K562 (cell line): Measurements from ENCODE around the gene NDUFA13. TPM values are rescaled to one million over a fixed set of nuclear protein-coding genes. Genes with fewer than 3 reads are reported as not detected.

Experiments used
- ATAC-seq: fragments of 200-7000 bp; cut with Tn5 transposase; 3 replicates; pipeline ENCODE4 v1.9.1; 2020; ENCODE audit warnings: moderate library complexity
- BruUV-seq: library from RNA; stranded (reverse); fragments of 400-500 nt; replicated peaks from 2 replicates; lab custom pipeline; 2021; lab: Mats Ljungman, UMichigan
- CTCF ChIA-PET: fragments of 300-600 bp; formaldehyde crosslinking; extraction: SDS; loops from one replicate; lab custom pipeline; 2021; ENCODE audit warnings: low intra/inter-chr PET ratio; lab: Yijun Ruan, JAX
- POLR2A ChIA-PET: fragments of 300-600, 350-650 bp; sonication (Branson Sonifier 250); formaldehyde crosslinking; extraction: SDS; loops from one replicate; lab custom pipeline; 2021; ENCODE audit warnings: antibody characterized with exemption, inconsistent platforms; lab: Yijun Ruan, JAX
- DNase-seq, 4 experiments: peaks; one replicate each; pipeline versions ENCODE4 v3.0.0 to v3.0.0-alpha.2; 2011 to 2018; ENCODE audit warnings: low spot score in 3 of 4, mixed read lengths in 3 of 4; ENCODE audit errors: extremely low read depth in 1 of 4
- FAIRE-seq: peaks from 2 replicates; lab custom pipeline; 2011; peaks lifted over from hg19 to GRCh38; lab: Jason Lieb, UNC
- H2AFZ ChIP-seq: 2 replicates; pipeline ENCODE4 v1.6.0; 2011; ENCODE audit warnings: low read depth, low read length, control low read depth, inconsistent platforms
- H3K27ac ChIP-seq: fragments of 200-600 bp; 3 replicates; pipeline ENCODE4 v1.8.0; 2011; ENCODE audit warnings: low read depth, mild to moderate bottlenecking, control low read depth, inconsistent platforms, low read length, moderate library complexity, mixed read lengths; ENCODE audit errors: extremely low read depth
- H3K27me3 ChIP-seq, 2 experiments: fragments of 300-600 bp in 1 of 2; 2 replicates in 1 of 2; 3 replicates in 1 of 2; pipeline versions ENCODE4 v1.6.0 to v1.8.0; 2011; ENCODE audit warnings: inconsistent platforms in 2 of 2, low read length in 2 of 2, mild to moderate bottlenecking in 1 of 2, mixed read lengths in 1 of 2, moderate library complexity in 1 of 2; ENCODE audit not compliant: control insufficient read depth in 2 of 2, insufficient read depth in 2 of 2
- H3K36me3 ChIP-seq: fragments of 300-600 bp; 3 replicates; pipeline ENCODE4 v1.8.0; 2011; ENCODE audit warnings: mild to moderate bottlenecking, low read length, inconsistent platforms; ENCODE audit not compliant: control insufficient read depth, insufficient read depth
- H3K4me1 ChIP-seq, 2 experiments: fragments of 200-600 bp in 1 of 2; replicated peaks in 1 of 2; 2 replicates in 1 of 2; 3 replicates in 1 of 2; pipeline versions ENCODE4 v1.5.1 to v1.8.0; 2011; ENCODE audit warnings: inconsistent platforms in 2 of 2, low read length in 2 of 2, mild to moderate bottlenecking in 1 of 2, mixed read lengths in 1 of 2, moderate library complexity in 1 of 2; ENCODE audit not compliant: control insufficient read depth in 2 of 2, insufficient read depth in 2 of 2
- H3K4me2 ChIP-seq: 2 replicates; pipeline ENCODE4 v1.6.1; 2011; ENCODE audit warnings: low read length, control low read depth, inconsistent platforms, mixed read lengths; ENCODE audit not compliant: insufficient read depth
- H3K4me3 ChIP-seq: fragments of 200-600 bp; sonication (generic), shearing (Covaris generic); 2 replicates; pipeline ENCODE4 v1.5.1; 2016; ENCODE audit warnings: control low read depth, inconsistent platforms
- H3K79me2 ChIP-seq: fragments of 200-600 bp; 3 replicates; pipeline ENCODE4 v1.8.0; 2011; ENCODE audit warnings: low read length, inconsistent platforms; ENCODE audit not compliant: control insufficient read depth, insufficient read depth
- H3K9ac ChIP-seq, 2 experiments: 2 replicates each; pipeline versions ENCODE4 v1.6.0 to v1.6.1; 2011; ENCODE audit warnings: low read depth in 2 of 2, low read length in 2 of 2, control low read depth in 1 of 2, inconsistent platforms in 1 of 2, mild to moderate bottlenecking in 1 of 2, mixed read lengths in 1 of 2; ENCODE audit not compliant: insufficient read depth in 1 of 2
- H3K9me1 ChIP-seq: one replicate; pipeline ENCODE4 v1.6.0; 2011; ENCODE audit warnings: inconsistent platforms, mild to moderate bottlenecking, low read length, moderate library complexity; ENCODE audit not compliant: control insufficient read depth, insufficient read depth
- H3K9me3 ChIP-seq: replicated peaks from 2 replicates; pipeline ENCODE4 v1.5.1; 2011; ENCODE audit warnings: low read depth, low read length, inconsistent platforms; ENCODE audit not compliant: control insufficient read depth, insufficient read depth
- H4K20me1 ChIP-seq: replicated peaks from 2 replicates; pipeline ENCODE4 v1.6.1; 2011; ENCODE audit warnings: low read length, inconsistent platforms, mixed read lengths; ENCODE audit not compliant: control insufficient read depth, insufficient read depth
- E2F3 ChIP-seq: fragments of 250-450 bp; sonication (Bioruptor Pico); IDR thresholded peaks from 2 replicates; pipeline ENCODE4 v1.4.0; 2020; ENCODE audit warnings: mild to moderate bottlenecking
- ELF1 ChIP-seq: fragments of 200-800 bp; sonication (Bioruptor generic); IDR thresholded peaks from 2 replicates; pipeline ENCODE4 v1.6.1; 2016; ENCODE audit warnings: missing genetic modification characterization, missing compliant biosample characterization
- NFE2L1 ChIP-seq: fragments of 450-650 bp; IDR thresholded peaks from 2 replicates; pipeline ENCODE4 v1.6.1; 2016; ENCODE audit warnings: missing genetic modification characterization, low read depth, mild to moderate bottlenecking, missing compliant biosample characterization, moderate library complexity, borderline replicate concordance
- SRSF3 ChIP-seq: fragments of 200-400 bp; formaldehyde crosslinking; IDR thresholded peaks from 2 replicates; pipeline ENCODE4 v1.6.1; 2016; ENCODE audit warnings: mild to moderate bottlenecking, low read length, moderate library complexity; ENCODE audit not compliant: insufficient read depth
- WGBS: fragments of 100-300 bp; shearing (Covaris generic); methylation state at CpG from one replicate; pipeline ENCODE4 v1.1.6; 2016; ENCODE audit warnings: low coverage, mixed read lengths; ENCODE audit not compliant: insufficient coverage; ENCODE audit errors: missing lambda C conversion rate; 5-methylcytosine and 5-hydroxymethylcytosine counted together
- in situ Hi-C: fragments of 300-500 bp; cut with MboI; formaldehyde crosslinking; loops from 4 replicates; pipeline ENCODE4 v1.15.0; 2018; ENCODE audit warnings: inconsistent platforms, mixed read lengths
- intact Hi-C: fragments of 100-400 bp; cut with micrococcal nuclease; formaldehyde crosslinking; loops from 2 replicates; pipeline ENCODE4 v1.14.2; 2022
- polyA plus RNA-seq, 8 experiments: library from polyadenylated mRNA; depleted of rRNA in 4 of 8; stranded (reverse) in 5 of 8; unstranded in 3 of 8; fragments of >200 nt; fragmentation: Nextera tagmentation in 2 of 8; fragmentation: Illumina TruSeq in 1 of 8; extraction: Ambion mirVana in 2 of 8; extraction: Trizol in 1 of 8; gene quantifications; 2 replicates each; pipeline versions ENCODE4 v1.2.1 to v1.2.3, GENCODE V29; 2011 to 2014; ENCODE audit warnings: inconsistent platforms in 1 of 8, missing spikeins in 1 of 8
- total RNA-seq, 7 experiments: library from RNA; depleted of rRNA in 6 of 7; stranded (reverse); fragments of >200 nt in 6 of 7; fragmentation: Illumina TruSeq in 2 of 7; extraction: Trizol in 2 of 7; gene quantifications; 2 replicates each; pipeline versions ENCODE4 v1.2.1 to v1.2.3, GENCODE V29; 2011 to 2021; ENCODE audit warnings: low replicate concordance in 1 of 7
- TF ChIP-seq, protein P1 (sequence below), 2 experiments: fragments of 450-650 bp; conservative IDR thresholded peaks; 2 replicates each; pipeline ENCODE4 v1.6.1; 2017; ENCODE audit warnings: mild to moderate bottlenecking in 2 of 2, moderate library complexity in 2 of 2

Gene NDUFA13
- total and polyA plus RNA-seq, 9 of the 15 experiments (the other 6 are each of a cell fraction or from before 2014, with no cell fraction given): 146 to 596 (median 429) TPM

DNA sequence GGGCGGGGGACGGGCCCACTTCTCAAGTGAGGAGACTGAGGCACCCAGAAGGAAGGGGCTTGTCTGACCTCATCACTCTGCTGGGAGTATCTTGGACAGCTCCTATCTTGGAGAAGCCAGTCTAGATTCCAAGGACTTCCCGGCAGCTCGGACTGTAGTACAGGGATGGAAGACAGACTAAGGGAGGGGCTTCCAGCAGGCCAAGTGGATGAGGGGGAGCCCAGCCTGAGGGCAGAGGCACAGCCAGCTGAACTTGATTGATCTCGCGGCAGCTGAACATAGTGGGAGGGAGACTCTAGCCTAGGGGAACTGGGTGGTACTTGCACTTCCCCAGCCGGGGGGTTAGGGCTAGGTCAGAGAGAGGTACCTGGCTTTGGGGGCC lies 22.8 kb downstream of the NDUFA13 start:
- no peaks in the 10 kb centered on the region; the same call in 1 of the 2 replicates for H3K9me3 ChIP-seq
- WGBS: 81% methylated on average over 7 of the region's 7 CpGs
- no peaks in the 10 kb centered on the region for H3K79me2 ChIP-seq
- no peak overlapping the region for H2AFZ ChIP-seq
- H4K20me1 ChIP-seq: no peaks in the 10 kb centered on the region
- H3K4me3 ChIP-seq: no peak overlapping the region
- H3K4me1 ChIP-seq: peaks cover 2 to 58% of the 10 kb centered on the region in 2 experiments; a peak in 2 of 5 replicates
- no TSS peak for BruUV-seq
- no peak overlapping the region for H3K9ac ChIP-seq
- ATAC-seq (no peak), FAIRE-seq (no peak), DNase-seq (no peak)
- no peaks in the 10 kb centered on the region for H3K36me3 ChIP-seq
- no peak overlapping the region for H3K27ac ChIP-seq
- ChIA-PET CTCF (no interaction called here), POLR2A (no interaction called here)
- TF ChIP-seq, protein P1, sequence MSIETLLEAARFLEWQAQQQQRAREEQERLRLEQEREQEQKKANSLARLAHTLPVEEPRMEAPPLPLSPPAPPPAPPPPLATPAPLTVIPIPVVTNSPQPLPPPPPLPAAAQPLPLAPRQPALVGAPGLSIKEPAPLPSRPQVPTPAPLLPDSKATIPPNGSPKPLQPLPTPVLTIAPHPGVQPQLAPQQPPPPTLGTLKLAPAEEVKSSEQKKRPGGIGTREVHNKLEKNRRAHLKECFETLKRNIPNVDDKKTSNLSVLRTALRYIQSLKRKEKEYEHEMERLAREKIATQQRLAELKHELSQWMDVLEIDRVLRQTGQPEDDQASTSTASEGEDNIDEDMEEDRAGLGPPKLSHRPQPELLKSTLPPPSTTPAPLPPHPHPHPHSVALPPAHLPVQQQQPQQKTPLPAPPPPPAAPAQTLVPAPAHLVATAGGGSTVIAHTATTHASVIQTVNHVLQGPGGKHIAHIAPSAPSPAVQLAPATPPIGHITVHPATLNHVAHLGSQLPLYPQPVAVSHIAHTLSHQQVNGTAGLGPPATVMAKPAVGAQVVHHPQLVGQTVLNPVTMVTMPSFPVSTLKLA (conservative IDR thresholded peaks at IDR 0.05): no peak
- no peak for TF ChIP-seq ELF1 (tag)
- no peak for TF ChIP-seq E2F3 (CRISPR knock-in tag)
- no peak for TF ChIP-seq SRSF3
- no peak for TF ChIP-seq NFE2L1 (tag)
- in situ Hi-C loops: loop anchor here (25.0 kb wide), 1 partner anchor 99 kb away; the partner anchor contains the start of genes GMIP and LPAR2
- no peaks in the 10 kb centered on the region for H3K9me1 ChIP-seq
- intact Hi-C loops: no loop called here
- H3K27me3 ChIP-seq: no peaks in the 10 kb centered on the region
- no peak overlapping the region for H3K4me2 ChIP-seq
